Karpas-422 (cell line): ENCODE results near the gene CYP4A22. TPM values are rescaled to one million over a fixed set of nuclear protein-coding genes. Genes with fewer than 3 reads are reported as not detected.

Experiments used
- total RNA-seq: library from RNA; depleted of rRNA; stranded (reverse); fragments of >200 nt; shearing (Covaris generic); gene quantifications from 2 replicates; pipeline ENCODE4 v1.2.3, GENCODE V29; 2014; ENCODE audit warnings: low replicate concordance; rRNA removed

The CYP4A22 gene
- total RNA-seq, 1 experiment from 2014 or later: not detected

Other genes starting within 250 kb of the CYP4A22 start
- gene CYP4A11, start 196.0 kb upstream of the CYP4A22 start, total RNA-seq: not detected in 2 replicates
- gene CYP4X1, start 113.8 kb upstream of the CYP4A22 start, total RNA-seq: not detected in 2 replicates
- gene CYP4Z1, start 70.2 kb upstream of the CYP4A22 start, total RNA-seq: not detected in 2 replicates
- not detected in 2 replicates for gene PDZK1IP1, start 52.6 kb downstream of the CYP4A22 start, total RNA-seq
- gene TAL1, start 94.8 kb downstream of the CYP4A22 start, total RNA-seq: not detected in 2 replicates
- gene STIL, start 176.7 kb downstream of the CYP4A22 start, total RNA-seq: 15.2 and 29.4 TPM in 2 replicates
- 78.5 and 166 TPM in 2 replicates for gene CMPK1, start 196.3 kb downstream of the CYP4A22 start, total RNA-seq